VCaP (cell line): ENCODE data around the gene MYO3B.

Experiments used
- H3K27ac ChIP-seq: fragments of 450-650 bp; 2 replicates; pipeline ENCODE4 v1.5.1; 2017
- CTCF ChIP-seq: fragments of 450-650 bp; conservative IDR thresholded peaks from 2 replicates; pipeline ENCODE4 v1.5.1; 2017; ENCODE audit warnings: mild to moderate bottlenecking, moderate library complexity

Gene MYO3B

DNA sequence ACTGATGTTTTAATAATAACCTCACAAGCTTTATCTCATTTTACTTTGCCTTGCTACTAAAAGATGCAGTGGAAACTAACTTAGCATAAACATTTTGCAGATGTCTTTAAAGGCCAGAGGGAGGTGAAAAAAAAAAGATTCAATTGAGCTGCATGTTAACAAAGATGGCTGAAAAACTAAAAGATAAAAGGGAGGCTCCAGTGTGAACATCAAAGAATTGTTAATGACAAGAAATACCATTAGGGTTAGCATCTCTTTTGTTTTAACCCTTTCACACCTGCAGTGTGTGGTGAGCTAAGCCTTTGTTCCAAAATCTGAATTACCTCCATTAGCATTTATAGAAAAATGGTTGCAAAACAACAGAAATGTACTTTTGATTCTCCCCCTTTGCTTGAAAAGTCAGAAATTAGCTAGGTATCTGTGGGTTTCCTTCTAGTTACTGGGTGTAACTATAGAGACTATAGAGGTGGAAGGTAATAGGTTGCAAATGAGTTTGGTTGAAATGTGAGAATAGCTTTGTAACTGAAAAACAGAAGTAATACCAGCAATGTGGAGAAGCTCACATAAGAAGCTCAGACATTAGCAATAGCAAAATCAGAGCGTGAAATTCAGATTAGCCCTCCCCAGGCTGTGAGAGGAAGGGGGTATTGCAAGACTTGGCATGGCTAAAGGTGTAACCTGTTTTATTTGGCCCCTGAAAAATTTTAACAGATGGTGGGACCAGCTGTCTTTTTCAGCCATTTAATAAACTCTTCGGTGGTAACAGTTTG lies 502.4 kb downstream of the MYO3B start:
- no peak for TF ChIP-seq CTCF
- H3K27ac ChIP-seq: peak overlapping the region; percentile 48

DNA sequence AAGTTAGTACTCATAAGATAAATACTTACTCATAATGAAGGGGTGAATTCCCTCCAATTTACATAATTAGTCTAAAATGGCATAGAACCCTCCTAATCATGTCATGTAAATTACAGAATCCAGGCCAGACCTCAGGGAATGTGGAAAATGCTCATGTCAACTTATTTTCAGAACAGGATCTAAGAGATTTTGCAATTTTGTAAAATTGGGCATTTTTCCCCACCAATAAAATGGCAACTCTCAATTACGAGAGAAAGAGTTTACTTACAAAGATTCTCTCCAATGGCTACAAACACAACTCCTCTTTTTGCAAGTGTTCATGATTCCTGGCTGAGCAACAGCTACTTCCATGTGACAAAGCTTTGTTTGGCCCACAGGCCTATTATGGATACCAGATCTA lies 503.4 kb downstream of the MYO3B start:
- H3K27ac ChIP-seq: no peak overlapping the region
- no peak for TF ChIP-seq CTCF

GRCh38 chr2:170685591-170685990 lies 507.6 kb downstream of the MYO3B start:
- no peak overlapping the region for H3K27ac ChIP-seq
- TF ChIP-seq CTCF: no peak

DNA sequence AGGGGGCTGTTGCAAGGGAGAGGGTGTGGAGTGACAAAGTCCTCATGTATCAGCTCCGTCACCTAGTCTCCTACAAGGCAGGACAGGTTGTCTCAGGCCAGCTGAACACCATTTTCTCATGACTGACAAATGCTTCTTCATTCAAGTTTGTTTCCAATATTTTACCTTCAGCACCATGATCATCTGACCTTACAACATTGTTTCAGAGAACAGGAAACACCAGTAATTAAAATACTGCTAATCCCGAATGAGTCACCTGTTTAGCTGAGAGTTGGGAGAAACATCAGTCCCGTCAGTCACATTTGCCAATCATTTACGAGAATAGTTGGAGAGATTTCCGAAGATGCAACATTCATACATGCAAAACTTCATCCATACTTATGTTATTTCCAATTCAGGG lies 511.5 kb downstream of the MYO3B start:
- TF ChIP-seq CTCF: no peak
- no peak overlapping the region for H3K27ac ChIP-seq

GRCh38 chr2:170690640-170691039 lies 512.7 kb downstream of the MYO3B start:
- no peak for TF ChIP-seq CTCF
- H3K27ac ChIP-seq: no peak overlapping the region

DNA sequence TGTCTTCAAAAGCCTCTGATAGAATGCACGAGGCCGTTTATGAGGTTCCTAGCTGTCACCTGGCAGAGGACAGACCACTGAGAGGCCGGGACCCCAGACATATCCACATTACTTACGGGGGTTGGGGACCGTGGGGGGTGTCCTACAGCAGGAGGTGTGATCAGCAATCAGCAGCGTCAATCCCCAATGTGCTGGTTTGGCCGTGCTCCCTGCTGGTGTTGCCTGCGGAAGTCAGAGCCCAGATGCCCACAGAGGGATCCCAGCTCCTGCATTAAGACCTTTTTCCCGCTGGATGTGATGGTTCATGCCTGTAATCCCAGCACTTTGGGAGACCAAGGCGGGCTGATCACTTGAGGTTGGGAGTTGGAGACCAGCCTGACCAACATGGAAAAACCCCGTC lies 516.4 kb downstream of the MYO3B start:
- H3K27ac ChIP-seq: no peak overlapping the region
- no peak for TF ChIP-seq CTCF

- no peak overlapping the region for H3K27ac ChIP-seq
- TF ChIP-seq CTCF: no peak
These were observed 517.8 kb downstream of the MYO3B start for GRCh38 chr2:170695521-170696410.
